NK-92 treated with Interleukin-12 subunit alpha and Interleukin-12 subunit beta, amount 100 ng/mL, for 24 hours (cell line): Measurements from ENCODE around the gene DUOXA1.
"Not testable (repeated sequence)": the region's sequence is repeated elsewhere in the genome, so short reads cannot be mapped to it uniquely, and the experiment has no call there.

Experiments
- DNase-seq: peaks from one replicate; lab custom pipeline; 2025; lab: John Stamatoyannopoulos, UW

DUOXA1 gene

DNA sequence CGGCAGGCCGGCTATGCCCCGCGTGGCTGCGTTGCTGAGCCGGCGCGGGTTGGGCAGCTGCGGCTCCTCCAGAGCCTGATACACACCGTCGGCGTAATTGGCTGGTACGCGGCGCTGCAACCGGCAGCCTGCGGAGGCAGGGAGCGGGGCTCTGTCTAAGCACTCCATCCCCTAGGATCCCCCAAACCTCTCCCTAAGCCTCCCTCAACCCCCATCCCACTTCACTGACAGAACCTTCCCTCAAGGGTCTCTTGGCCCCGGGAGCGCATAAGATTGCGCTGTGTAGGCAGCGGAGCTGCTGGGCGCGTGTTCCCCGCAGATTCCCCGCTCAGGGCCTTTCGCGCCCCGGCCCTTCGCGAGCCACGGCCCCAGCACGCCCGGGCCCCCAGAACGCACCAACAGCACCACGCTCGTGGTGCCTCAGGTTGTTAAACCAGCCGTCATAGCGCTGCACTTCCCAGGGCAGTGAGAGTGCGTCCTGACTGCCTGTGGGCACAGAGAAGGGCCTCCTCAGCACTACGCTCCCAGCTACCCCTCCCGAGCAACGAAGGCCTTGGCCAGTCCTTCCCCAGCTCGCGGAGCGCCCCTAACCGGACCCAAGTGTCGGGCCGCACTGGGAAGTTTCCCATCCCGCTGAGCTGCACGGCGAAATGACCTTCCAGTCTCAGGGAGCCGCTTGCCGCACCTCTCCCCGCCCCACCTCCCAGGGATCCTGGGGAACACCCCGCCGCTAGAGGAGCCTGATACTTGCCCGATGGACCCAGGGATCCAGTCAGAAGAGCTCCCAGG lies 16.9 kb downstream of the DUOXA1 start:
- no peak for DNase-seq

DNA sequence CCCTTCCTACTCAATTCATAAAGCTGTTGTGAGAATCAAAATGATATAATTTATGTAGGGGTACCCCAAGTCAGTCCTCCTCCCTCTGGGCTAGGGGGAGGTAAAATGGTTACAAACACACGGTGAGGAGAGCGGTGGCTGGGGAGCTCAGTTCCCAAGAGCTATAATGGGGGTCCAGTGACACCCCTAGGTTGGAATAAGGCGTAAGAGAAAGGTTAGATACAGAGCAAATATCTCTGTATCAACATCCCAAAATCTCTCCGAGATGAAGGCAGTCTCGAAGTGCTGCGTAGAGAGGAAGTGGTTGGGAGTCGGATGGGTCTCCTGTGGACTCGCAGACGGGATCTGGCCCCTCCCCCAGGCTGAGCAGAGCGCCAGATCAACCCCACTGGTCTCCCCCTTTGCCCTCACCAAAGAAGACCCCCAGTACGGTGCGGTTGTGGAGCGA lies 17.5 kb downstream of the DUOXA1 start:
- DNase-seq, result no peak

DNA sequence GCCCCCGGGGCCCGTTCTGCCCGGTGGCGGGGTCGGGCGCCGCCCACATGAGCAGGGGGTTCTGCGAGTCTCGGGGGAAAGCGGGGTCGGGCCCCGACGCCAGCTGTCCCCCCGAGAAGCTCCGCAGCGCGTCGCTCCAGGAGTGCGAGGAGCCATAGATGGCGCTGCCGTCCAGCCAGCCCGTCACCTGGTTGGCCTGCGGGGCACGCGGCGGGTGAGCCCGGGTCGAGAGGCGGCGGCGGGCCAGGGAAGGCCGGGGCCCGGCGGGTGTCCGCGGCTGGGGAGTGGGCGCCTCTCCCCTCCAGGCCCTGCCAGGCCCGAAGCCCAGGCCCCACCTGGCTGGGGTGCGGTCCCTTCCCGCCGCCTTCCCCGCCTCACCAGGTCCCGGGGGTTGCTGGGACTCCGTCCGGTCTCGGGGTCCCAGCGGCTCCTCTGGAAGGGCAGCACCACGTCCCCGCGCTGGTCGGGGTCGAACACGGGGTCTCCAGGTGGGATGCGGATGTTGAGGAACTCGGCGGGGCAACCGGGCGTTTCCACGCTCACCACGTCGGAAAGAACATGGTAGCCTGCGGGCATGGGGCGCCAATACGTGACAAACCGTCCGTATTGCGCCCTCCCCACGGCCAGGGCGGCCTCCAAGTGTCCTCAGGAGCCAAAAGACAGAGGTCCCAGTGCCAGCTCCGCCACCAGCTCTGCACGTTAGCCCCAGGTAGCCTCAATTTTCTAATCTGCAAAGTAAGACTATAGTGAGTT lies 18.1 kb downstream of the DUOXA1 start:
- no peak for DNase-seq

DNA sequence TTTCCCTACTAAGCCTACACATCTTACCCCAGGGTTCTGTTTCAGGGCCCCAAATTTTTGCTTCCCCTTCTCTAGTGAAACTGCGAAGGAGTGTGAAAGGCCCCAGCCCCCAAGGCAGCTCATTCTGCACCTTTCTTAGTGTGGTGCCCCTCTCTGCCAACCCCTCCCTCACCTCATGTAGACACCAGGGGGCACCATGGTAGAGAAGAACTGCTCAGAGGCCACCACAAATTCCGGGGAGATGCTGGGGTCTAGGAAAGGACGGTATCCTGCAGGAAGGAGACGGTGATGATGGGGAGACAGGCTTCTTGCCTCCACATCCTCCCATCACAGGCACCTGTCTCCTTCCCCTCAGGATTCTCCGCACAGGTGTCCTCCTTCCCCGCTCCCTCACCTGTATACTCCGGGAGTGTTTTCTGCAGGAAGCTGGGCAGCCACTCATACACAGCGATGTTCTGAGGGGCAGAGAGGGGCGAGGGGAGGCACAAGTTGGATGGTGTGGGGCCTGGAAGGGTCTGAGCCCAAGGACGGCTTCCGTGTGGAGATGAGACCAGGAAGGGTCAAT lies 19.3 kb downstream of the DUOXA1 start:
- no peak for DNase-seq

DNA sequence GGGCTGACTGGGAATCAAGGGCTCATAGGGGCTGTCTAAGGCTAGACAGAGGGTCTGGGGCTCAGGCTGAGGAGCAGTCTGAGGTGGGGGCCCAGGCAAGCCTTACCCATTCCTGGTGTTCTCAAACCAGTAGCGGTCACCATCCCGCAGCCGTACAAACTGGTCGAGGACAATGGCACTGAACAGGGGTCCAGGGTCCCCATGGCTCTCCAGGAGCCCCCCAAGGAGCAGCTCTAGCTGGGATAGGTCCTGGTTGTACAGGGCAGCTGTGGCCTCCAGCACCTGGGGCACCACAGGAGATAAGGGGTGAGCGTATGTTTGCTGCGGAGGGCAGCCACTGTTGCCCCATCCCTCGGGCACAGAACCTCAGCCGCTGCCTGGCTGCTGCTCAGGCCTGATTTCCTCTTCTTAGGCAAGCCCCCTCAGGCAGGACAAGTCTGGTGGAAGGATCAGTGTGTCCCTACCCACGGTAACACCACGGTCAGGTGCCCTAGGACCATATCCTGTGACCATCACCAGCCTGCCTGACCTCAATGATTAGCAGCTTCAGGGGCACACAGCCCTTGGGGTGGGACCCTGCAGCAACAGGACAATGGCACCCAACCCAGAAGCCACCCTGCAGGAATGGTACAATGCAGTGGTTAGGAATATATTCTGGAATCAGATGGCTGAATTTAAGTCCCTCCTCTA lies 21.6 kb downstream of the DUOXA1 start:
- no peak for DNase-seq

DNA sequence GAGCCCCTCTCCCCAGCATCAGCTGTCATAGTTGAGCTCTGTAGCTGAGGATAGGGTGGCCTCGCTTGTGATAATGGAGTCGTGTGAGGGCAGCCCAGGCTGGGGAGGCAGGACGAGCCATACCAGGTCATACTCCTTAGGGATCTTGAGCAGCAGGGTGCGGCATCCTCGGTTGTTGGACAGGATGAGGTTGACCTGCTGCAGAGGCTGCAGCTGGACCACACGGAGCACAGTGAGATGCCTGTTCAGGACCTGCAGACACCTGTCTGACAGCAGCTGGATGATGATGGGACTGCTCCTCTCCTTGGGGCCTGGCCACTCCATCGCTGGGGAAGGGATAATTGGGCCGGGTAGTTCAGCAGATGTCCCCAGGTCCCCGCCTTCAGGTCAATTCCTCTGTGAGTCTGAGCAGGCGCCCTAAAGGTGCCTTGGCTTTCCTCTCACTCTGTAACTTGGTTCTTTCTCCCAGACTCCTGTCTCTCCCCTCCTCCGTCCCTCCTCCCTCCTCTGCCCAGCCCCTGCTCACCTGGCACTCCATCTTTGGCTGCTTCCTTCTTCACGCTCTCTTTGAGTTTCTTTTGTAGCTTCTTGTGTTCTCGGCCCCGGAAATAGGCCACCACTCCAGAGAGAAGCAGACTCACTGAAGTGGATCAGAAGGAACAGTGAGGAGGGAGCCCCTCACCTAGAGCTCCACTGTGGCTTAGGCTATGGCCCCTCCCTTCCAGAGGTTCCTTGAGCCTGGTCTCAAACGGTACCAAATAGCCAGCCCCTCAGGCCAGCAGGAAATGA lies 23.5 kb downstream of the DUOXA1 start:
- DNase-seq, result no peak

DNA sequence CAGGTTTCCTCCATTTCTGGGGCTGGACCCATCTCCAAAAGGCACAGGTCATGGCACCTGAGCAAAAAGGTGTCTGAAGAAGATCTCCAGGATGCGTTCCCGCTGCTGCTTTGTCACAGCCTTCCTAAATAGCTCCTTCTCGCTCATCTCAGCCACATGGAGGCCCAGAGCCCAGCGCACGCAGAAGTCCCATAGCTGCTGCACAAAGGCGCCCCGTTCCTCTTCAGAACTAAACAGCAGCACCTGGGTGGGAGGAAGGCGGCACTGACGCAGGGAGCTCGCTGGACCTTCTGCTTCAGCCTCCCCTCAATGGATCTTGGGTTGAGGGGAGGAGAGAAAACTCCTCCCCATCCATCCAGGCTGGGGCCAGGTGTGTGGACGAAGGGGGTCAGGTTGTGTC lies 24.1 kb downstream of the DUOXA1 start:
- DNase-seq, result no peak

DNA sequence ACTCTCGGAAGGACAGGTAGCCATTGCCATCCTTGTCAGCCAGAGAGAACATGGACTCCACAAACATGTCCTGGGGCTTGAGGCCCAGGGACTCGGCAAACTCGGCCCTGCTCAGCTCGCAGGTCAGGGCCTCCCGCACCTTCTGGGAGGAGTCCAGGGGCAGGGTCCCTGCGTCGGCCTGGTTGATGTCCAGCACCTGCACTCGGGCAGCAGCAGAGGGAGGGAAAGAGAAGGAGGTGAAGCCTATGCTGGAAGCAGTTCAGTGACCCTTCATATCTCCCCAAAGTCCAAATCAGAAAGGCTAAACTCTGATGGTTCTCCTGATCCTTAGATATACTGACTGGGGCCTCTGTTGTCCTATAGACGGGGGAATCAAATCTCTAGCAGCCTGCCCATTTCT lies 25.5 kb downstream of the DUOXA1 start:
- not testable (repeated sequence) for DNase-seq

DNA sequence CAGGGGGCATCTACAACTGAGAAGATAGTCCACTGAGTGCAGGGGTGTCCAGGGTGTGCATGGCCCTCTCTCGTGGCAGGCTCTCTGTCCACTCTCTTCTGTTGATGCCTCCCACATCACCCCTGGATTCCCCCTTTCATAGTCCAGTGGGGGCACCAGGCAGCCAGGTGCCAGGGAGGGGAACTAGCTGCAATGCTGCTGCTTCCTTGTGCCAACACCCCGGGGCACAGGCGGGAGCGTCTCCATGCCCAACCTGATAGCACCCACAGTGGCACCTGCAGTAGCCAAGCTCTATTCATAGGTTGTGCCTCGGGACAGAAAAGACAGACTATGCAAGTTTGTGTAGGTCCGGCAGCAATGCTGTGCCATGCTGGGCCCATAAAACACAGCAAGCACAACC lies 27.5 kb downstream of the DUOXA1 start:
- no peak for DNase-seq

DNA sequence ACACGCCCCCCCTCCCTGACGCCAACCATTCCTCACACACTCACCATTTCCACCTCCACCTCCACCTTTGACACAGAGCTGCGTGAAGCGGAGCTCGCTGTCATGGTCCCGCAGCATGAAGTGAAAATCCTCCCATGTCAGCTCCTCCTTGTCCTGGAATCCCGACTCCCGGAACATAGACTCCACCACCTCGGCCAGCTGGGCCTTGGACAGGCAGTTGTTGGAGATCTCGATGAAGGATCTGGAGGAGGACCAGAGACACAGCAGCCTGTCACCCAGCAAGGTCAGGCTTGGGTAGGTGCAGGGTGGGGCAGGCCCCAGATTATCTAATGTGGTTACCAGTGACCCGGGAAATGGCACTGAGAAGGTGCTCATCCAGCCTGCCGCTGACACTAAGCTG lies 27.9 kb downstream of the DUOXA1 start:
- DNase-seq, result no peak

DNA sequence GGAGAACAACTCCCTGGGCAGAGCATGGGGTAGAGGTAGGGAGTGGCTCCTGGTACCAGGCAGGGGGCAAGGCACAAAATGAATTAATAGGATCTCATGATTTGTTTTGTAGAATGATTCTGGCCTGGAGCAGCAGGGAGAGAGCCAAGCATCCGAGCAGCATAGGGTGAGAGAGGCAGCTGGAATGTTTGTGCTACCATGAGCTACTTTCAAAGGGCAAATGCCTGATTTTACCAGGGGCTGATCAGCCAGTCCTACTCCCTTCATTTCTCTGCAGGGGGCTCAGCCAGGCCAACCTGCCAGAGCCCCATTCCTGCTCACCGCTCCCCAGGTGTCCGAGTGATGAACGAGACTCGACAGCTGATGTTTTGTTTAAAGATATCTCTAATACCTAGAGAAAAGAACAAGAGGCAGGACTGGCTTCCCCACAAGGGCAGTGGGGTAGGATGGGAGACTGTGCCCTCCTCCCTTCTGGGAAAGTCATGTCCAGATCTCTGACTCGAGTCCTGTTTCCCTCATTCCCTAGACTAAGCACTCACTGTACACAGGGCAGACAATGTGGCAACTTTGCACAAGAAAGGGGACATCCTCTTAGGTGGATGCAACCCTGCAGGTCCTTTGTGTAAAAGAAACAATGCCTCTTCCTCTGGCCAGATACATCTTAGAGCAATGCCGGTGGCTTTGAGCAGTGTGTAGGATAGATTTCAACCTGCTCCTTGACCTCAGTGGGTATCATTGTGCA lies 28.6 kb downstream of the DUOXA1 start:
- DNase-seq, result no peak

DNA sequence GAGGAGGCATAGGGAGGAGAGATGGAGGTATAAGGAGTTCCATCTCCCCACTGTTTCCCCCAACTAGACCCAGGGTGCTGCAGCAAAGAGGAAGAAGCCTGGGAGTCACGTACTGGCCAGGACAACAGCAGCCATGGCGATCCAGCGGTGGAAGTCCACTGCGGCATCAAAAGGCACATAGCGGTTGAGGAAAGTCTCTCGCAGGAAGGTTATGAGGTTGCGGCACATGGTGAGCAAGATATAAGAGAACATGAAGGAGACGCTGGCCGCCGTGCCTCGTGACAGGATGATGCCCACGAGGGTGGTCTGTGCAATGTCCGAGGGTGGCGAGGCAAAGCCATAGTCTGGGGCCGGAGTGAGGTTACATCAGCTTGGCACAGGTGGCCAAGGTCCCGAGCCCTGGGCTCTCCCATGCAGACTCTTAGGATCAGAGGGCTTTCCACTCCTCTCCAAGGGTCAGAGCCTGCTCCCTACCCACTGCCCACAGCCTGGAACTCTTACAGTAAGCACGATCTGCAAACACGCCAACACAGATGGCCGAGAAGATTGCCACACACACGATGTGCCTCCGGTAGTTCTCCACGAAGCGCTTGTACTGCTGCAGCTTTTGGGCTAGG lies 30.0 kb downstream of the DUOXA1 start:
- DNase-seq, result no peak

DNA sequence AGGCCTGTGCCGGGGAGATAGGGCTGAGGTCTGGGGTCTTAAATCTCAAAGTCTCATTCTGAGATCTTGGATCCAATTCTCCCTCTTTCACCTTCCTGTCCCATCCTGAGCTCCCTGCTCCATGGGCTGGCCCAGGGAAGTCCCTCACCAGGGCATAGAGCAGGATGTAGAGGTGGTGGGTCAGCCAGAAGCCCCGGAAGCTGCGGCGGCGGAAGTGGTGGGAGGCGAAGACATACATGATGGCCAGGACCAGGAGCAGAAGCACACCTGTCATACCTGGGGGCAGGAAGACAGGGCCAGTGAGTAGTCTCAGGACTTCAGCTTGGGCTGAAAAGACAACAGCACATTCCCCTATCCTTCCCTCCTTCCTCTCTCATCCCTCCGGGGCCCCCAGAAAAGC lies 32.2 kb downstream of the DUOXA1 start:
- DNase-seq, result no peak

DNA sequence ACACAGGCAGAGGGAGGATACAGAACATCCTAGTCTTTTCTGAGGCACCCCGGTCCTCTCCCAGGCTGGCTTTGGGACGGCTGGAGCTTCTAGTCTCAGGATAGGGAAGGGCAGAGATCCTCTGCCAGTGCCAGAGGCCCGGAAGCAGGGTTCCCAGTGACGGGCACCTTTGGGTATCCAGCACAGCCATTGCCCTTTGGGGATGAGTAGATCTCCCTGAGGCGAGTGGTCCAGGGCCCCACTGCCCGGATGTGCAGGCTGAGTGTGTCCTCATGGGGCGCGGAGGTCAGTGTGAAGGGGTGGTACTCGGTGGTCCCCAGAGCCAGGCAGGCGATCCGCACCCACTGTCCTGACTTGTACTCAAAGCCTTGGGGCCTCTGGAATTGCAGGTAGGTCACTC lies 34.0 kb downstream of the DUOXA1 start:
- DNase-seq, result no peak

DNA sequence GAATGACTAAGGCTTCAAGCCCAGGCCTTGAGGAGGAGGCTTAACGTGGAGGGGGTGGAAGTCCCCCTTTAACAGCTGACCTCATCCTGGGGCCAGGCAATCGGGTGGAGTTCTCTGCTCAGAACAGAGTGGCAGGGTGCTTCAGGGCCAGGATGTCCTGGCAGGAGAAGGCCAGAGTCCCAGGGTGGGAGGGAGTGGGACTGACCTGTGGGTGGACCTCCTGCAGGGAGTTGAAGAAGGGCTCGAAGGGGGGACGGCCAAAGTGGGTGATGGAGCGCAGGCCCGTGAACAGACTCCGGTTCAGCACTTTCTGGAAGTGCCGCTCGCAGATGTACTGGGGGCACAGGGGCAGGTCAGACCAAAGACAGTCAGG lies 35.3 kb downstream of the DUOXA1 start:
- no peak for DNase-seq

DNA sequence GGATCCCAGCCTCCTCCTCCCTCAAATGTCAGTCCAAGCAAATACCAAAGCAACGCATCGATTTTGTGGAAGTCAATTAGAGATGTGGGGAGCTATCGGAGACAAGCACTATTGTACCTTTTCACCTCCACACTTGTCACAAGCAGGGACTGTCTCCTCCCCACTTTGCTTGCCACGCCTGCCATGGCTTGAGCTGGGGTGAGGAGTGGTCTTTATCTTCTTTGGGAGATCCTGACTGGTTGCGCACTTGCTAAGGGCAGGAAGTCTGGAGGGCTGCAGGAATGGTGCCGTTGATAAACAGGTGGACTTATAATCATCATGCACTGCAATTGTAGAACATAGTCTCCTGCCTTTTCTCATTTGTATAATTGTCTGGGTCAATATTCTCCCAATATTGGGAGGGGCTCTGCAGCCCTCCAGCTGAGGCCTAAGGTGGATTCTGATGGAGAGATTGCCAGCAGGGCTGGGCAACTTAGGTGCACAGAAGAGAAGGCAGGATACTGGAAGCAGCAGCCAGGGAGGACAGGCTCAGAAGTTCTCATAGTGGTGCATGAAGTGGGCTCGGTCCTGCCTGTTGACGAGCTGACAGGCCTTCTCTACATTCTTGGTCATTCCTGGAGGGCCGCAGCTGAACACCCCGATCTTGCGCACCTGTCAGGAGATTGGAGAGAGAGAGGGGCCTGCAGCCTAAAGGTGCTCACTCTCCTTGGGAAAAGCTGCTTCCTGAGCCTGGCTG lies 35.9 kb downstream of the DUOXA1 start:
- no peak for DNase-seq

DNA sequence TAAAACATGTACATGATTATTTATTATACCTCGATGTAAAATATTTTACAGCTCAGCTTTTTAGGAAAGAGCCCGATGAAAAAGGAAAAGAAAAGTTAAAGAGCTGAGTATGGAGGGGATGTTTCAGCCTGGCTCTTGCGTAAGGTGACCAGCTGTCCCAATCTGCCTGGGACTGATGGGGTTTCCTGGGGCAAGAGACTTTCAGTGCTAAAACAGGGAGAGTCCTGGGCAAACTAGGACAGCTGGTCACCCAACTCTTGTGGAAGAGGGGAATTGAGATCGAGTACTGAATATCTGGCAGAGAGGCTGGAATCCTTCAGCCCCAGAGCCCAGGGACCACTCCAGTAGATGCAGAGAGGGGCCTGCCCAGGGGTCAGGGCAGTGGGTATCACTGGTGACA lies 36.7 kb downstream of the DUOXA1 start:
- DNase-seq, result no peak

DNA sequence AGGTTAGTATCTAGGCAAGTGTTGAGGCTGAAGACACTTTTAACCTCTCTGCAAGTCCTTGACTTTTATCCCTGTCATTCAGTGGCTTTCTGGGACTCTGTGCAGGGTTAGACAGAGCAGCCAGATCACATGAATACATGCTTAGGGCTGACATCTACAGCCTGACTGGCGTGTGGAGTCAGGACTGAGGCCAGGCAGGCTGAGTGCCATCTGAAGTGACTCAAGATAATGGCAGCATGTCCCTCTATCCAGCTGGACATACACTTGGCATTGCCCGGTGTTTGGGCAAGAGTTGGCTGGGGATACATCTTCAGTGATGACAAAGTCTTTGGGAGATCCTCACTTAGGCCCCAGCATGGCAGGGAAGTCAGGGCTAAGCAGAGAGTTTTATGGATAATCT lies 38.1 kb downstream of the DUOXA1 start:
- DNase-seq, result no peak

DNA sequence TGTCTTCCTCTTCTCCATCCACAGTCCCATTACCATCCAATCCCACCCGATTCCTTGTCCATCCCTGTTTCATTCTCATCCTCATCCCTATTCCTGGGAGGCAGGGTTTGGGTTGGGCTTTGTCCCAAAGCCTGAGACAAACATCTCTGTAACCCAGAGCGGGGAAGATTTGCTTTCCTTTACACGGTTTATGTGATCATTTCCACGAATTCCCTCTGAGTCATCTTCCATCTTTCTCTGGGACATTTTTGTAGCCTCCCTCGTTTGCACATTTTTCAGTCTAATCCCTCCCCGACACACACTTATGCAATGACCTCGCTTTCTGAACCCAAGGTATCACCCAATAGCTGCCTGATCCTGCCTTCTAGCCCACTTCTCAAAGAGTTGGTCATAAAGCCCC lies 38.5 kb downstream of the DUOXA1 start:
- DNase-seq, result no peak
